SK-N-SH treated with all-trans-retinoic acid at 6 μM for 48 hours (cell line): ENCODE data around the gene SAYSD1.

ENCODE experiments used
- ARNTL ChIP-seq: fragments of 450-650 bp; formaldehyde crosslinking; IDR thresholded peaks from 2 replicates; pipeline ENCODE4 v1.5.0; 2020; ENCODE audit warnings: low read depth, mild to moderate bottlenecking, moderate library complexity, borderline replicate concordance
- OSR1 ChIP-seq: fragments of 250-450 bp; sonication (Bioruptor Pico); IDR thresholded peaks from 2 replicates; pipeline ENCODE4 v1.8.0; 2022; ENCODE audit warnings: moderate library complexity, mild to moderate bottlenecking, inconsistent platforms
- PATZ1 ChIP-seq: fragments of 250-450 bp; sonication (Bioruptor Pico); IDR thresholded peaks from 2 replicates; pipeline ENCODE4 v1.8.0; 2020; ENCODE audit warnings: mild to moderate bottlenecking, moderate library complexity, borderline replicate concordance
- RARB ChIP-seq: fragments of 250-450 bp; sonication (Bioruptor Pico); IDR thresholded peaks from 2 replicates; pipeline ENCODE4 v1.8.0; 2021; ENCODE audit warnings: mild to moderate bottlenecking, moderate library complexity
- SNAI2 ChIP-seq: fragments of 250-450 bp; sonication (Bioruptor Pico); IDR thresholded peaks from 2 replicates; pipeline ENCODE4 v1.5.0; 2020; ENCODE audit warnings: mild to moderate bottlenecking, moderate library complexity
- TCF4 ChIP-seq: fragments of 250-450 bp; sonication (Bioruptor Pico); IDR thresholded peaks from 2 replicates; pipeline ENCODE4 v1.8.0; 2021; ENCODE audit warnings: mild to moderate bottlenecking, moderate library complexity, borderline replicate concordance
- TOX ChIP-seq: fragments of 250-450 bp; sonication (Bioruptor Pico); IDR thresholded peaks from 2 replicates; pipeline ENCODE4 v1.8.0; 2021; ENCODE audit warnings: mild to moderate bottlenecking, moderate library complexity, borderline replicate concordance
- ZC3H10 ChIP-seq: fragments of 250-450 bp; sonication (Bioruptor Pico); IDR thresholded peaks from 2 replicates; pipeline ENCODE4 v1.5.1; 2021; ENCODE audit warnings: mild to moderate bottlenecking, moderate library complexity
- ZFP3 ChIP-seq: fragments of 250-450 bp; sonication (Bioruptor Pico); IDR thresholded peaks from 2 replicates; pipeline ENCODE4 v1.5.0; 2020; ENCODE audit warnings: mild to moderate bottlenecking, moderate library complexity
- ZNF70 ChIP-seq: fragments of 450-650 bp; formaldehyde crosslinking; IDR thresholded peaks from 2 replicates; pipeline ENCODE4 v1.5.0; 2020; ENCODE audit warnings: mild to moderate bottlenecking, moderate library complexity
- ZNF8 ChIP-seq: fragments of 450-650 bp; formaldehyde crosslinking; IDR thresholded peaks from 2 replicates; pipeline ENCODE4 v1.5.0; 2020; ENCODE audit warnings: mild to moderate bottlenecking, moderate library complexity

GRCh38 chr6:39063526-39063925, 51.5 kb downstream of the SAYSD1 start:
- TF ChIP-seq ZFP3 (CRISPR knock-in tag) (no peak), PATZ1 (CRISPR knock-in tag) (no peak), ZNF70 (CRISPR knock-in tag) (no peak), OSR1 (CRISPR knock-in tag) (no peak), TCF4 (no peak), ARNTL (no peak), ZNF8 (CRISPR knock-in tag) (no peak), SNAI2 (CRISPR knock-in tag) (no peak), ZC3H10 (CRISPR knock-in tag) (no peak), TOX (CRISPR knock-in tag) (no peak), RARB (CRISPR knock-in tag) (no peak)
